ENCODE results near the gene SRPK3.

GRCh38 chrX:153819384-153820040 is 38.7 kb downstream of the SRPK3 start:
- TF ChIP-seq CTCF (conservative IDR thresholded peaks at IDR 0.05; ENCODE audit: low read depth in 2 of 2) (no peak), POLR2AphosphoS5 (IDR thresholded peaks at IDR 0.05; ENCODE audit: low read depth) (no peak), REST (IDR thresholded peaks at IDR 0.05; ENCODE audit: unreplicated experiment) (no peak), STAT1 (IDR thresholded peaks at IDR 0.05; ENCODE audit: unreplicated experiment) (no peak), EZH2phosphoT487 (IDR thresholded peaks at IDR 0.05; ENCODE audit: unreplicated experiment) (no peak), ZNF114 (CRISPR knock-in tag; IDR thresholded peaks at IDR 0.05) (no peak), EZH2 (IDR thresholded peaks at IDR 0.05; ENCODE audit: low read depth, unreplicated experiment) (no peak), CREB1 (CRISPR knock-in tag; IDR thresholded peaks at IDR 0.05; ENCODE audit: low read depth) (no peak), ETS1 (IDR thresholded peaks at IDR 0.05) (no peak), JUNB (IDR thresholded peaks at IDR 0.05; ENCODE audit: unreplicated experiment) (no peak)
